Adipocyte (in vitro differentiated cells): Measurements from ENCODE around the gene DLGAP1.

ENCODE experiments used
- DNase-seq: peaks from one replicate; pipeline ENCODE4 v3.0.0-alpha.2; 2015; ENCODE audit warnings: low read depth
- H3K27me3 ChIP-seq: replicated peaks from 2 replicates; pipeline ENCODE4 v1.7.0; 2013; ENCODE audit warnings: mild to moderate bottlenecking, low read length, moderate library complexity; ENCODE audit not compliant: control insufficient read depth, insufficient read depth
- H3K36me3 ChIP-seq: 2 replicates; pipeline ENCODE4 v1.7.0; 2013; ENCODE audit warnings: low read length, mild to moderate bottlenecking, moderate library complexity; ENCODE audit not compliant: control insufficient read depth, insufficient read depth, severe bottlenecking
- H3K4me1 ChIP-seq: 2 replicates; pipeline ENCODE4 v1.7.0; 2013; ENCODE audit warnings: mild to moderate bottlenecking, low read length, moderate library complexity; ENCODE audit not compliant: control insufficient read depth, insufficient read depth
- H3K4me3 ChIP-seq: 2 replicates; pipeline ENCODE4 v1.7.0; 2013; ENCODE audit warnings: mild to moderate bottlenecking, low read length, moderate library complexity
- H3K9ac ChIP-seq: 2 replicates; pipeline ENCODE4 v1.7.0; 2013; ENCODE audit warnings: mild to moderate bottlenecking, low read length, moderate library complexity
- H3K9me3 ChIP-seq: 2 replicates; pipeline ENCODE4 v1.7.0; 2013; ENCODE audit warnings: mild to moderate bottlenecking, low read length, moderate library complexity; ENCODE audit not compliant: control insufficient read depth

Gene DLGAP1

GRCh38 chr18:3824101-3824500 lies 631.0 kb downstream of the DLGAP1 start:
- Histone ChIP-seq H3K27me3 (no peaks in the 10 kb centered on the region), H3K9me3 (no peaks in the 10 kb centered on the region), H3K36me3 (no peaks in the 10 kb centered on the region), H3K4me3 (no peak overlapping the region), H3K9ac (no peak overlapping the region), H3K4me1 (no peaks in the 10 kb centered on the region)
- DNase-seq, result no peak

GRCh38 chr18:3823073-3823472 lies 632.0 kb downstream of the DLGAP1 start:
- H3K36me3 ChIP-seq, result no peaks in the 10 kb centered on the region
- no peak overlapping the region for H3K4me3 ChIP-seq
- no peaks in the 10 kb centered on the region for H3K27me3 ChIP-seq
- no peaks in the 10 kb centered on the region for H3K9me3 ChIP-seq
- DNase-seq, result no peak
- no peak overlapping the region for H3K9ac ChIP-seq
- no peaks in the 10 kb centered on the region for H3K4me1 ChIP-seq

- H3K4me1 ChIP-seq, result peaks cover 12% of the 10 kb centered on the region
- H3K9me3 ChIP-seq, result no peaks in the 10 kb centered on the region
- H3K27me3 ChIP-seq, result no peaks in the 10 kb centered on the region
Observed at GRCh38 chr18:3821524-3821923, 633.6 kb downstream of the DLGAP1 start.

GRCh38 chr18:3819961-3820360 lies 635.1 kb downstream of the DLGAP1 start:
- Histone ChIP-seq H3K9ac (no peak overlapping the region), H3K4me3 (no peak overlapping the region), H3K9me3 (no peaks in the 10 kb centered on the region), H3K27me3 (no peaks in the 10 kb centered on the region), H3K36me3 (no peaks in the 10 kb centered on the region), H3K4me1 (peaks cover 20% of the 10 kb centered on the region)
- DNase-seq, result no peak

More at GRCh38 chr18:3821524-3821923, 633.6 kb downstream of the DLGAP1 start:
- Histone ChIP-seq H3K36me3 (no peaks in the 10 kb centered on the region), H3K4me3 (no peak overlapping the region), H3K9ac (no peak overlapping the region)
- DNase-seq, result no peak

- no peaks in the 10 kb centered on the region for H3K36me3 ChIP-seq
- no peak overlapping the region for H3K9ac ChIP-seq
- no peaks in the 10 kb centered on the region for H3K9me3 ChIP-seq
- no peak overlapping the region for H3K4me3 ChIP-seq
- H3K27me3 ChIP-seq, result no peaks in the 10 kb centered on the region
- peaks cover 24% of the 10 kb centered on the region for H3K4me1 ChIP-seq
- peak; percentile 91 for DNase-seq
Observed at GRCh38 chr18:3816610-3817363, 638.3 kb downstream of the DLGAP1 start.

GRCh38 chr18:3815991-3816390 lies 639.1 kb downstream of the DLGAP1 start:
- H3K9ac ChIP-seq, result no peak overlapping the region
- H3K9me3 ChIP-seq, result no peaks in the 10 kb centered on the region
- no peaks in the 10 kb centered on the region for H3K27me3 ChIP-seq
- no peak for DNase-seq
- H3K4me3 ChIP-seq, result no peak overlapping the region
- H3K4me1 ChIP-seq, result peaks cover 24% of the 10 kb centered on the region
- no peaks in the 10 kb centered on the region for H3K36me3 ChIP-seq

GRCh38 chr18:3814816-3815215 lies 640.3 kb downstream of the DLGAP1 start:
- Histone ChIP-seq H3K9ac (no peak overlapping the region), H3K27me3 (no peaks in the 10 kb centered on the region), H3K36me3 (no peaks in the 10 kb centered on the region), H3K9me3 (no peaks in the 10 kb centered on the region), H3K4me3 (no peak overlapping the region), H3K4me1 (peaks cover 32% of the 10 kb centered on the region)
- DNase-seq, result peak; percentile 45

GRCh38 chr18:3810296-3810695 lies 644.8 kb downstream of the DLGAP1 start:
- Histone ChIP-seq H3K9me3 (no peaks in the 10 kb centered on the region), H3K27me3 (no peaks in the 10 kb centered on the region), H3K9ac (no peak overlapping the region), H3K36me3 (no peaks in the 10 kb centered on the region), H3K4me3 (no peak overlapping the region), H3K4me1 (peaks cover 19% of the 10 kb centered on the region)
- DNase-seq, result peak; percentile 23

- peak; percentile 31 for DNase-seq
- H3K27me3 ChIP-seq, result no peaks in the 10 kb centered on the region
- no peaks in the 10 kb centered on the region for H3K36me3 ChIP-seq
- H3K9ac ChIP-seq, result no peak overlapping the region
- H3K4me3 ChIP-seq, result no peak overlapping the region
- peaks cover 11% of the 10 kb centered on the region for H3K4me1 ChIP-seq
- H3K9me3 ChIP-seq, result no peaks in the 10 kb centered on the region
Observed at GRCh38 chr18:3808985-3809780, 645.9 kb downstream of the DLGAP1 start.

GRCh38 chr18:3806656-3807055 lies 648.5 kb downstream of the DLGAP1 start:
- Histone ChIP-seq H3K4me3 (no peak overlapping the region), H3K9ac (no peak overlapping the region), H3K36me3 (no peaks in the 10 kb centered on the region), H3K4me1 (peaks cover 11% of the 10 kb centered on the region), H3K27me3 (no peaks in the 10 kb centered on the region), H3K9me3 (no peaks in the 10 kb centered on the region)
- DNase-seq, result no peak

- H3K36me3 ChIP-seq, result no peaks in the 10 kb centered on the region
- no peak overlapping the region for H3K4me3 ChIP-seq
- H3K27me3 ChIP-seq, result no peaks in the 10 kb centered on the region
- H3K9me3 ChIP-seq, result no peaks in the 10 kb centered on the region
- no peaks in the 10 kb centered on the region for H3K4me1 ChIP-seq
- DNase-seq, result no peak
- no peak overlapping the region for H3K9ac ChIP-seq
Observed at GRCh38 chr18:3804336-3804735, 650.8 kb downstream of the DLGAP1 start.
